ENCODE measurements around the gene ZBTB21.

The ZBTB21 gene

GRCh38 chr21:42009831-42010506 lies at the start of gene ZBTB21:
ZBTB21 (minus strand) TSS chr21:42010360; CDS start chr21:41994095, 16,265 bp downstream.
- peak; percentile 98 to 99 for DNase-seq

DNA sequence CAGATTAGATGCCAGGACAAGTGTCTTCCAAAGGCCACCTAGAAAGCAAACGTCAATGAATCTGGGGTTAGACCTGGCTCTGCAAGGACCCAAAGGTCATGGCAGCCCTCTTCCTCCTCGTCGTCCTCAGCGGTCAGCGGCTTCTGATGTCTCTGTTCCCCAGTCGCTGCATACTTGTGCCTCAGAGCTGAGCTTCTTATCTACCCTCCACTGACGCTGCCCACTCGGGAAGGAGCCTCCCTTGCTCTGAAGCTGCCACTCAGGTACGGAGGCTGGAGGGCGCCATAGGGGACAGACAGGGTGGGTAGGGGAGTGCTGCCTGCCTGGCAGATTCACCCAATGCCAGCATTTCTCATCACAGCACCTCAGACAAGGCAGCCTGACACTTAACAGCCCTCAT lies 49.6 kb upstream of the ZBTB21 start:
- no peak for DNase-seq

GRCh38 chr21:42059141-42059540 lies 49.0 kb upstream of the ZBTB21 start:
- DNase-seq: no peak

DNA sequence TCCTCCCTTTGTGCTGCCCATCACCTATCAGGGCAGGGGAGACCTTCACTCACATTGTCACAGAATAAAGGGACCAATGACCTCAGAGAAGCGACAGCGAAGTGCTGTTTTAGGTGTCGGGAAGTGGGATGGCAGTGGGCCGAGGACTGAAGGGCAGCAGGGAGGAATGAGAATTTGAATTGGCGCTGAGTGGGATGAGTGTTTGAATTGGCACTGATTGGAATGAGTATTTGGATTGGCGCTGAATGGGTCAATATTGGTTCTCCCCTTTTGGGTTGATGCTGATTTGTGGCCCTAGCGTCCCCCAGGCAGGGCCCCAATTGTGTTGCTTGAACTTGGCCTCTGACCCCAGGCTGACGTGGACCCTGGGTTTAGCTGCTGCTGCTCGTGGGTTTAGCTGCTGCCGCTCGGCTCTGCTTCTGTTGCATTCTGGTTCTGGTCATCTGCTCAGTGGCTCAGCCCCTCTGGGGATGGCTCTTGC lies 48.5 kb upstream of the ZBTB21 start:
- DNase-seq: no peak

DNA sequence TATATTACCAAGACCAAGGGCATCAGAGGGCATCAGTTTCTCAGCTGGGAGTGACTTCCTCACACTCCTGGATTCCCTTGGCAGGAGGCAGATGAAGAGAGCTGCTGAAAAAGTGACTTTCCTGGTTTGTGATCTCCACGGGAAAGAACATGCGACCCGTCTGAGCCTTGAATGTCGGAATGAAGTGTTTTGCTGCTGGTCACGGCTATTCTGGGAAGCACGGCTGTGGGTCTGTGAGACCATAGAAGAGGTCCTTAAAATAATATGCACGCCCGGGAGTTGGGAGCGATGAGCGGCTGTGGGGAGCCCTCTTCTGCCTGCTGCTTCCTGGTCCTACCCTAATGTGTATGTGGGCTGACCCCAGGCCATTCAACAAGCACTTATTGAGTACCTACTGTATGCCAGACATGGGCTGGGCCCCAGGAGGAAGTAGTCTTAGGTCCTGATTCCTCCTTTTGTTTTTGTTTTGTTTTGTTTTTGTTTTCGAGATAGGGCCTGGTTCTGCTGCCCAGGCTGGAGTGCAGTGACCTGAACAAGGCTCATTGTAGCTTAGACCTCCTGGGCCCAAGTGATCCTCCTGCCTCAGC lies 47.8 kb upstream of the ZBTB21 start:
- no peak for DNase-seq

- DNase-seq: no peak
These were observed 47.0 kb upstream of the ZBTB21 start for GRCh38 chr21:42056996-42057689.

DNA sequence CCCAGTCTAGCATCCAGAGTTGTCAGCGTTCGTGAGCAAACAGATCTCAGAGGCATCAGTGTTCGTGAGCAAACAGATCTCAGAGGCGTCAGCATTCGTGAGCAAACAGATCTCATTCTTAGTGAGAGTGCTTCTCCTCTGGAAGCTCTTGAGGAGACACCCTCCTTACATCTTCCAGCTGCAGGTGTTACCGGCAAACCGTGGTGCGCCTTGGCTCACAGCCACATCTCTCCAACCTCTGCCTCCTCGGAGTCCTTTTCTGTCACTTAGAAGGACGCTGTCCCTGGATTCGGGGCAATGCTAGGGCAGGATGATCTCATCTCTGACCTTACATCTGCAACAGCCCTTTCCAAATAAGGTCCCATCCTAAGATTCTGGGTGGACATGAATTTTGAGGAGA lies 46.3 kb upstream of the ZBTB21 start:
- no peak for DNase-seq

- DNase-seq: no peak
These were observed 45.3 kb upstream of the ZBTB21 start for GRCh38 chr21:42055425-42055824.

DNA sequence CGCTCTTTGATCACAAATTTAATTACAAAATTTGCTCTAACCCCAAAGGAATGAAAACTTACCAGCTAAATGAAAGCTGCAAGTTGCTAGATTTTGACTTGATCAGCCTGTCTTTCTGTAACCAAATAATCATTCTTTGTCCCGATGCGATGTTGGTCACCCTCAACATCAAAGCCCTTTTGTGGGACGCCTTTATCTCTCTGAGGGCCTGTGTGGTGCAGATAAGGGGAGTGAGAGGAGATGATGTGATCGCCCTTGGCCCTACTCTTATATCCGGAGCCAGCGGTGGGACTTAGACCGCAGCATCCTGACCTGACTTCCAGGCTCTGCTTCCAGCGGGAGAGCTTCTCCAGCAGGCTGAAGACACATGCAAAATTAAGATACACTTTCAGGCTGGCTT lies 41.6 kb upstream of the ZBTB21 start:
- no peak for DNase-seq

DNA sequence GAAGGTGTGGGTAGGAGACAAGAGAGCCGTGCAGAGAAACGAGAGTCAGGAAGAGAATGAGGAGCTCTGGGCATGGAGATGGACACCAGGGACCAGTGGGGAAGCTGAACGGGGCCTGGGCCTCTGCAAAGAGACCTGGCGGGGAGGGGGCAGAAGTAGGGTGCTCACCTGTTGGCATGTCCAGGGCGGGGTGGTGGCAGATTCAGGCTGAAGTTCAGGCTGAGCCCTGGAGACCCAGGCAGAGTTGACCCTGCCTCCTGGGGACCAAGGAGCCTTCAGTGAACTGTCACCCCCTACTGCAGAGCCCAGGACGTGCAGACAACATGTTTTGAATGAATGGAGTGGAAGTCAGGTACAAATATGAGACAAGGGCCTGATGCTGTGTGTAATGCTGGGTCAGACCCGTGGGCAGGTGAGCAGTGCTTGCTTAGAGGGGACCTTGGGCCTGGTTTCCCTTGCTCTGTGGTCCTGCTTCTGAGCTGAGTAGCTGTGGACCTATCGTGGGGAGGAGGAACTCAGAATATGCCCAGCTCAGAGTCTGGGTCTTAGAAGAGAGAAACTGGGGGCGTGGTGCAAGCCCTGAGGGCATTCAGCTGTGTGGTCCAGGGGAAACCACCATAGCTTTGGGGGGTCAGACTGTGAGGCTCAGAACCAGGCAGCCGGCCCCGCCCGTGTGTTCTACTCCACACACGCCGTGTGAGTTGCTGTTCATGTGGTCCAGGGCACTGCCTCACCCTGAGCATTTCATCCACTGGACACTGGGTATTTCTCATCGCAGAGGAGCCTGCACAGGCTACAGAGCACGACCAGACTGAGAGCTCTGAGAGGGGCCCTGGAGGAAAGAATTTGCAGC lies 39.6 kb upstream of the ZBTB21 start:
- no peak for DNase-seq

DNA sequence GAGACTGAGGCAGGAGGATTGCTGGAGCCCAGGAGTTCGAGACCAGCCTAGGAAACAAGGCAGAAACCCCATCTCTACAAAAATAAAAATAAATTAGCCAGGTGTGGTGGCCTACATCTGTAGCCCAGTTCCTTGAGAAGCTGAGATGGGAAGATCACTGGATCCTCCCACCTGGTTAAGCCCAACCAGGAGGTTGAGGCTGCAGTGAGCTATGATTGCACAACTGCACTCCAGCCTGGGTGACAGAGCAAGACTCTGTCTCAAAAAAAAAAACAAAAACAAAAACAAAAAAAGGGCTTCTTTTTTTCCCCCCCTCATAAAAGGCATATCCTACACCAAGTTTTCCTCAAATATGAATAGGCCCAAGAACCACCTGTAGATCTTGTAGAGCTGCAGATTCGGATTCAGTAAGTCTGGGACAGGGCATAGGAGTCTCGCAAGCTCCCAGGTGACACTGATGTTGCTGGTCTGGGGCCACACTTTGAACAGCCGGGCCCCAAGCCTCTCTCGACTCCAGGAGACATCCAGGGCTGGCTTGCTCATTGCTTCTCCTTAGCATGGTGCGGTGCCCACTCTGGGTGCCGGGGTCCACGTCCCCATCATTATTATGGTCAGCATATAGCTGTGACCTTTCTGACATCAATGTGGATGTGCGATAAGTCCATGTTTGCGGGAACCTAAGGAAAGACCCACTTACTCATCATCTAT lies 38.9 kb upstream of the ZBTB21 start:
- no peak for DNase-seq

- DNase-seq: no peak
These were observed 37.9 kb upstream of the ZBTB21 start for GRCh38 chr21:42047821-42048613.

GRCh38 chr21:42044871-42045495 lies 34.8 kb upstream of the ZBTB21 start:
- no peak for DNase-seq

DNA sequence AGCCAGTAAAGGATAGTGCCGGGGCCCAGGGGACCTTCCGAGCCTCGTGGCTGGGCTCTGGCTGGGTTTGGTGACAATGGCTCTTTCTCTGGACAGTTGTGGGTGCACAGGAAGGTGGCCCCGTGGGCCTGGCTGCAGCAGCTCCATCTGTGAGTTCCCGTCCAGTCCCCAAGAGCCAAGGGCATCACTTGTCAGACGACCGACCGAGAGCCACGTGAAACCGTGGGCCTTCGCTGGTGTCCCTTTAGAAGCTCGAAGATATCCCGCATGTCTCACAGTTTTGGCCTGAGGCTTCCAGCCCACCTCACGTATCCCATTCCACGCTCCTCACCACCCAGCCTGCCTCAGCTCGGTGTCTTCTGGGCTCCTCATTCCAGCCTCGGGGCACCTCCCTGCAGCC lies 33.8 kb upstream of the ZBTB21 start:
- DNase-seq: no peak

GRCh38 chr21:42043201-42043895 lies 33.2 kb upstream of the ZBTB21 start:
- DNase-seq: no peak

DNA sequence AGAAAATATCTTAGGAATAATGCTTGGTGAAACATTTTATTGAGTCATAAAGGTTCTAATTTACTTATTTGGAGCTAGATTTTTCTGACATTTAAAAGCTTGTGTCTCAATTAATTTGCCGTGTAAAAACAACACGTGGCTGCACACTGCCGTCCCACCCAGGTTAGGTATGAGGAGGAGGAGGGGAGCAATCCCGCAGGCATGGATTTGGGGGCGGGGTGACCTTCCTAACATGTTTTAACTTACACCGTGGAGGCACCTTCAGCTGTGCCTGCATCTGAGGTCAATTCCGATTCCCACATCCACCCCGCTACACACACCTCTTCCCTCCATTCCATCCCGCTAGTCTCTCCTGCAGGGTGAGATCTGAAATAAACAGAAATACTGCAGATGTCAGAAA lies 32.5 kb upstream of the ZBTB21 start:
- no peak for DNase-seq

GRCh38 chr21:42041711-42042110 lies 31.6 kb upstream of the ZBTB21 start:
- DNase-seq: no peak

GRCh38 chr21:42041246-42041645 lies 31.1 kb upstream of the ZBTB21 start:
- no peak for DNase-seq

GRCh38 chr21:42040411-42041180 lies 30.4 kb upstream of the ZBTB21 start:
- DNase-seq: no peak

DNA sequence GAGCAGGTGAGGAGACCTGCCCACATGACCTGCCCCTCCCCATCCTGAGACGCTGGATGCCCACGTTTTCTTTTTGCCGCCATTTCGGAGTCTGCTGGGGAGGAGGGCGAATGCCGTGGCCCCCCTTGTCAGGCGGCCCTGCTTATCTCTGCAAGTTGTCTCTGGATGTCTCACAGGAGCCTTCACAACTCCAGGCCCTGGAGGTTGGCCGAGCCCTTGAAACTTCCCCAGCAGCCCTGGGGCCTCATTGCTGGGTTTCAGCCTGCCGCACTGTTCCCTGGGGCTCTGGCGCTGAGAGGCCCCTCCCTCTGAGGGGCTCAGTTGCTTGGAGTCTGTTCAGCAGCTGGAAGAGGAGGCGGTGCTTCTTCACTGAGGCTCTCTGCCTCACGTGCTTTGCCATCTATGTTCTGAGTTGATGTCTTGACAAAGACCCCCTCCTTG lies 29.8 kb upstream of the ZBTB21 start:
- no peak for DNase-seq
